Endothelial cell of umbilical vein (primary cell): ENCODE results near the gene SEMA4A. TPM values are rescaled to one million over a fixed set of nuclear protein-coding genes. Genes with fewer than 3 reads are reported as not detected.

ENCODE experiments used
- BruUV-seq: library from RNA; stranded (reverse); fragments of 400-500 nt; replicated peaks from 2 replicates; lab custom pipeline; 2021; lab: Mats Ljungman, UMichigan
- CTCF ChIA-PET: fragments of 300-600, 350-600 bp; sonication (Branson Sonifier 250); formaldehyde crosslinking; loops from one replicate; lab custom pipeline; 2021; ENCODE audit warnings: antibody characterized with exemption, inconsistent platforms; lab: Charles Lee
- POLR2A ChIA-PET: fragments of 300-600, 350-600 bp; sonication (Branson Sonifier 250); formaldehyde crosslinking; loops from one replicate; lab custom pipeline; 2021; ENCODE audit warnings: antibody characterized with exemption, inconsistent platforms; lab: Charles Lee
- DNase-seq: peaks from one replicate; pipeline ENCODE4 v3.0.0-alpha.2; 2011; ENCODE audit warnings: low read depth, low spot score
- FAIRE-seq: peaks from 2 replicates; lab custom pipeline; 2011; peaks lifted over from hg19 to GRCh38; lab: Jason Lieb, UNC
- H2AFZ ChIP-seq: 2 replicates; pipeline ENCODE4 v1.6.0; 2012; ENCODE audit warnings: low read depth, low read length, control low read depth, inconsistent platforms
- H3K27ac ChIP-seq: 2 replicates; pipeline ENCODE4 v1.5.1; 2011; ENCODE audit warnings: low read depth, mild to moderate bottlenecking, control low read depth, low read length, moderate library complexity; ENCODE audit not compliant: insufficient read depth
- H3K27me3 ChIP-seq, 2 experiments: 2 replicates each; pipeline versions ENCODE4 v1.6.0 to v1.6.1; 2011; ENCODE audit warnings: low read length in 2 of 2, mixed read lengths in 1 of 2; ENCODE audit not compliant: control insufficient read depth in 2 of 2, insufficient read depth in 2 of 2
- H3K36me3 ChIP-seq, 2 experiments: 2 replicates in 1 of 2; 3 replicates in 1 of 2; pipeline ENCODE4 v1.5.1; 2011; ENCODE audit warnings: low read length in 2 of 2, mild to moderate bottlenecking in 1 of 2, moderate library complexity in 1 of 2; ENCODE audit not compliant: control insufficient read depth in 2 of 2, insufficient read depth in 2 of 2; ENCODE audit errors: extremely low read depth in 1 of 2
- H3K4me1 ChIP-seq: 3 replicates; pipeline ENCODE4 v1.5.1; 2011; ENCODE audit warnings: mild to moderate bottlenecking, low read length; ENCODE audit not compliant: control insufficient read depth, insufficient read depth; ENCODE audit errors: extremely low read depth
- H3K4me2 ChIP-seq: 2 replicates; pipeline ENCODE4 v1.6.1; 2011; ENCODE audit warnings: low read length, control low read depth, mixed read lengths; ENCODE audit not compliant: insufficient read depth
- H3K4me3 ChIP-seq, 3 experiments: fragments of 200-600 bp in 1 of 3; sonication (generic), shearing (Covaris generic) in 1 of 3; replicated peaks in 1 of 3; 2 replicates each; pipeline ENCODE4 v1.5.1; 2011 to 2016; ENCODE audit warnings: control low read depth in 3 of 3, low read length in 3 of 3, mild to moderate bottlenecking in 2 of 3, inconsistent platforms in 1 of 3, low read depth in 1 of 3, moderate library complexity in 1 of 3; ENCODE audit not compliant: insufficient read depth in 1 of 3
- H3K79me2 ChIP-seq: 2 replicates; pipeline ENCODE4 v1.6.0; 2012; ENCODE audit warnings: low read length, inconsistent platforms; ENCODE audit not compliant: control insufficient read depth, insufficient read depth
- H3K9ac ChIP-seq: replicated peaks from 2 replicates; pipeline ENCODE3; 2011; ENCODE audit warnings: low read length, control low read depth; ENCODE audit not compliant: insufficient read depth; ENCODE audit errors: extremely low read depth
- H3K9me1 ChIP-seq: replicated peaks from 3 replicates; pipeline ENCODE4 v1.6.0; 2011; ENCODE audit warnings: mild to moderate bottlenecking, low read length; ENCODE audit not compliant: control insufficient read depth, insufficient read depth; ENCODE audit errors: extremely low read depth
- H3K9me3 ChIP-seq: replicated peaks from 2 replicates; pipeline ENCODE4 v1.5.1; 2012; ENCODE audit warnings: low read length, inconsistent platforms; ENCODE audit not compliant: control insufficient read depth, insufficient read depth
- H4K20me1 ChIP-seq: replicated peaks from 2 replicates; pipeline ENCODE3; 2011; ENCODE audit warnings: mild to moderate bottlenecking, low read length; ENCODE audit not compliant: control insufficient read depth, insufficient read depth; ENCODE audit errors: extremely low read depth
- CTCF ChIP-seq, 2 donors: IDR thresholded peaks; 1 replicate in 1 of 2; 2 replicates in 1 of 2; pipeline ENCODE4 v1.5.1; 2011; ENCODE audit warnings: low read length in 2 of 2, mild to moderate bottlenecking in 2 of 2, moderate library complexity in 2 of 2, control low read depth in 1 of 2, inconsistent platforms in 1 of 2, low read depth in 1 of 2; ENCODE audit not compliant: insufficient read depth in 1 of 2; ENCODE audit errors: extremely low read depth in 1 of 2
- EZH2 ChIP-seq: IDR thresholded peaks from 2 replicates; pipeline ENCODE4 v1.6.1; 2012; ENCODE audit warnings: borderline replicate concordance, low read depth, mild to moderate bottlenecking, moderate library complexity, low read length, inconsistent platforms; ENCODE audit not compliant: severe bottlenecking
- FOS ChIP-seq: IDR thresholded peaks from 2 replicates; pipeline ENCODE4 v1.6.1; 2011; ENCODE audit warnings: mild to moderate bottlenecking, low read length, moderate library complexity, borderline replicate concordance; ENCODE audit not compliant: insufficient read depth
- GATA2 ChIP-seq: IDR thresholded peaks from 2 replicates; pipeline ENCODE4 v1.7.0; 2011; ENCODE audit warnings: low read depth, mild to moderate bottlenecking, moderate library complexity, mixed read lengths, low read length; ENCODE audit not compliant: insufficient read length, insufficient read depth
- JUN ChIP-seq: IDR thresholded peaks from 2 replicates; pipeline ENCODE4 v1.6.1; 2011; ENCODE audit warnings: borderline replicate concordance, low read depth; ENCODE audit not compliant: insufficient read length, insufficient read depth
- MYC ChIP-seq: IDR thresholded peaks from one replicate; pipeline ENCODE4 v1.6.1; 2011; ENCODE audit warnings: mild to moderate bottlenecking, low read depth, low read length
- POLR2A ChIP-seq: IDR thresholded peaks from 2 replicates; pipeline ENCODE4 v1.6.1; 2012; ENCODE audit warnings: low read depth, mild to moderate bottlenecking, control low read depth, low read length
- POLR2AphosphoS5 ChIP-seq: IDR thresholded peaks from 2 replicates; pipeline ENCODE4 v1.6.1; 2012; ENCODE audit warnings: low read depth, mild to moderate bottlenecking, control low read depth, low read length, moderate library complexity; ENCODE audit not compliant: insufficient read depth
- dilution Hi-C: fragments of 300-500 bp; cut with MboI; formaldehyde crosslinking; loops from one replicate; pipeline ENCODE4 v1.15.0; 2019; ENCODE audit warnings: low sequenced_read_pairs; ENCODE audit not compliant: extremely low pct_ligation_motif_present
- intact Hi-C: fragments of 100-400 bp; cut with micrococcal nuclease; formaldehyde crosslinking; loops from one replicate; pipeline ENCODE4 v1.10.0; 2022
- polyA plus RNA-seq, 4 experiments: library from polyadenylated mRNA; depleted of rRNA in 3 of 4; stranded (reverse) in 3 of 4; unstranded in 1 of 4; fragments of >200 nt; gene quantifications; 2 replicates each; pipeline versions ENCODE4 v1.2.1 to v1.2.3, GENCODE V29; 2011 to 2012; ENCODE audit warnings: missing spikeins in 1 of 4
- total RNA-seq: library from RNA; stranded (reverse); gene quantifications from 2 replicates; pipeline ENCODE4 v1.2.3, GENCODE V29; 2021
- TF ChIP-seq, protein P1 (sequence below): IDR thresholded peaks from 2 replicates; pipeline ENCODE4 v1.6.1; 2011; ENCODE audit not compliant: insufficient read depth, insufficient read length

Gene SEMA4A
- total and polyA plus RNA-seq, 2 donors (not counting 3 experiments of a cell fraction or from before 2014, with no cell fraction given), result 1.5 to 1.6 TPM

- no peak for DNase-seq
- ChIA-PET CTCF (interaction anchor here (1.1 to 2.6 kb wide), 3 partner anchors 20 to 52 kb away, joined by 3 to 7 read pairs (median 3); partner anchors contain the start of gene SLC25A44), POLR2A (no interaction called here)
- Histone ChIP-seq H3K27me3 (no peaks in the 10 kb centered on the region), H3K27ac (no peak overlapping the region), H3K36me3 (no peaks in the 10 kb centered on the region), H3K4me1 (no peaks in the 10 kb centered on the region), H3K4me2 (no peak overlapping the region), H2AFZ (no peak overlapping the region), H3K9ac (no peak overlapping the region), H3K4me3 (no peak overlapping the region), H3K79me2 (no peaks in the 10 kb centered on the region), H3K9me1 (no peaks in the 10 kb centered on the region), H3K9me3 (no peaks in the 10 kb centered on the region), H4K20me1 (no peaks in the 10 kb centered on the region)
- TF ChIP-seq EZH2, result no peak
- no peak for TF ChIP-seq FOS
- TF ChIP-seq CTCF (IDR thresholded peaks at IDR 0.05; ENCODE audit: extremely low read depth in 1 of 2, insufficient read depth in 1 of 2, low read depth in 1 of 2, low read length in 2 of 2), result no peak
- TF ChIP-seq POLR2AphosphoS5, result no peak
- TF ChIP-seq GATA2, result no peak
- TF ChIP-seq JUN, result no peak
- TF ChIP-seq MYC, result no peak
- TF ChIP-seq, protein P1, sequence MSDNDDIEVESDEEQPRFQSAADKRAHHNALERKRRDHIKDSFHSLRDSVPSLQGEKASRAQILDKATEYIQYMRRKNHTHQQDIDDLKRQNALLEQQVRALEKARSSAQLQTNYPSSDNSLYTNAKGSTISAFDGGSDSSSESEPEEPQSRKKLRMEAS, result no peak
- no peak for TF ChIP-seq POLR2A
- no TSS peak for BruUV-seq
- intact Hi-C loops (no loop called here), dilution Hi-C loops (no loop called here)
- FAIRE-seq, result no peak
These were observed 19.5 kb downstream of the SEMA4A start for GRCh38 chr1:156172696-156173470.
